ENCODE data around the gene RASSF4.

Gene RASSF4

GRCh38 chr10:44988957-44989585 is 29.5 kb downstream of the RASSF4 start:
- no peak for DNase-seq (ENCODE audit: low read depth in 2 of 2)

- no peak for DNase-seq (ENCODE audit: low read depth in 2 of 2)
These were observed 30.1 kb downstream of the RASSF4 start for GRCh38 chr10:44989597-44990301.

GRCh38 chr10:44990302-44990655 is 30.7 kb downstream of the RASSF4 start:
- DNase-seq (ENCODE audit: low read depth in 2 of 2) = no peak

- DNase-seq (ENCODE audit: low read depth in 2 of 2) = no peak
These were observed 31.4 kb downstream of the RASSF4 start for GRCh38 chr10:44990965-44991364.

GRCh38 chr10:44991571-44991970 is 32.0 kb downstream of the RASSF4 start:
- DNase-seq (ENCODE audit: low read depth in 2 of 2) = no peak

GRCh38 chr10:44992070-44992731 is 32.6 kb downstream of the RASSF4 start:
- no peak for DNase-seq (ENCODE audit: low read depth in 2 of 2)

- DNase-seq (ENCODE audit: low read depth in 2 of 2) = no peak
These were observed 33.2 kb downstream of the RASSF4 start for GRCh38 chr10:44992732-44993225.

- no peak for DNase-seq (ENCODE audit: low read depth in 2 of 2)
These were observed 33.8 kb downstream of the RASSF4 start for GRCh38 chr10:44993226-44993921.

- DNase-seq (ENCODE audit: low read depth in 2 of 2) = no peak
These were observed 34.5 kb downstream of the RASSF4 start for GRCh38 chr10:44993922-44994751.

GRCh38 chr10:44994752-44995530 is 35.3 kb downstream of the RASSF4 start:
- no peak for DNase-seq (ENCODE audit: low read depth in 2 of 2)

GRCh38 chr10:44995581-44995913 is 35.9 kb downstream of the RASSF4 start:
- DNase-seq (ENCODE audit: low read depth in 2 of 2) = no peak

GRCh38 chr10:44995914-44996669 is 36.5 kb downstream of the RASSF4 start:
- no peak for DNase-seq (ENCODE audit: low read depth in 2 of 2)

GRCh38 chr10:44997105-44997748 is 37.6 kb downstream of the RASSF4 start:
- DNase-seq (ENCODE audit: low read depth in 2 of 2) = no peak

- DNase-seq (ENCODE audit: low read depth in 2 of 2) = no peak
These were observed 38.6 kb downstream of the RASSF4 start for GRCh38 chr10:44998146-44998631.

GRCh38 chr10:45000138-45000751 is 40.6 kb downstream of the RASSF4 start:
- no peak for DNase-seq (ENCODE audit: low read depth in 2 of 2)

GRCh38 chr10:45000752-45001380 is 41.3 kb downstream of the RASSF4 start, which contains the start of gene ZNF22:
Gene ZNF22, plus strand, starts transcription at chr10:45000923. Its CDS starts 2,446 bp downstream, at chr10:45003369.
- DNase-seq (ENCODE audit: low read depth in 2 of 2) = peak; percentile 54 to 55

- peak; percentile 36 to 37 for DNase-seq (ENCODE audit: low read depth in 2 of 2)
These were observed 42.0 kb downstream of the RASSF4 start for GRCh38 chr10:45001381-45002148.

All from stimulated activated CD4-positive, alpha-beta T cell treated with anti-CD3 and anti-CD28 coated beads, Interleukin-1b, Interleukin-23, amount 100 ng/mL, for 4 hours (primary cell).